WERI-Rb-1 (cell line): ENCODE data around the gene SLC39A5.

Source experiments
- DNase-seq: peaks from one replicate; pipeline ENCODE4 v3.0.0-alpha.2; 2020
- H3K27ac ChIP-seq: fragments of 250-450 bp; sonication (Bioruptor Pico); 2 replicates; pipeline ENCODE4 v1.5.1; 2020; ENCODE audit warnings: mild to moderate bottlenecking, moderate library complexity
- H3K27me3 ChIP-seq: fragments of 250-450 bp; sonication (Bioruptor Pico); 2 replicates; pipeline ENCODE4 v1.5.1; 2021; ENCODE audit warnings: mild to moderate bottlenecking, low read depth, moderate library complexity; ENCODE audit not compliant: insufficient read depth, severe bottlenecking
- H3K36me3 ChIP-seq: fragments of 250-450 bp; sonication (Bioruptor Pico); 2 replicates; pipeline ENCODE4 v1.5.1; 2020; ENCODE audit warnings: mild to moderate bottlenecking, moderate library complexity
- H3K4me3 ChIP-seq: 2 replicates; pipeline ENCODE4 v1.5.1; 2011; ENCODE audit warnings: low read depth, mild to moderate bottlenecking, control low read depth, low read length
- H3K9me3 ChIP-seq: fragments of 250-450 bp; sonication (Bioruptor Pico); 2 replicates; pipeline ENCODE4 v1.5.1; 2021; ENCODE audit warnings: mild to moderate bottlenecking, moderate library complexity; ENCODE audit not compliant: severe bottlenecking
- CTCF ChIP-seq: IDR thresholded peaks from 2 replicates; pipeline ENCODE4 v1.5.1; 2011; ENCODE audit warnings: low read depth, mild to moderate bottlenecking, control low read depth, inconsistent platforms, low read length

SLC39A5 gene

DNA sequence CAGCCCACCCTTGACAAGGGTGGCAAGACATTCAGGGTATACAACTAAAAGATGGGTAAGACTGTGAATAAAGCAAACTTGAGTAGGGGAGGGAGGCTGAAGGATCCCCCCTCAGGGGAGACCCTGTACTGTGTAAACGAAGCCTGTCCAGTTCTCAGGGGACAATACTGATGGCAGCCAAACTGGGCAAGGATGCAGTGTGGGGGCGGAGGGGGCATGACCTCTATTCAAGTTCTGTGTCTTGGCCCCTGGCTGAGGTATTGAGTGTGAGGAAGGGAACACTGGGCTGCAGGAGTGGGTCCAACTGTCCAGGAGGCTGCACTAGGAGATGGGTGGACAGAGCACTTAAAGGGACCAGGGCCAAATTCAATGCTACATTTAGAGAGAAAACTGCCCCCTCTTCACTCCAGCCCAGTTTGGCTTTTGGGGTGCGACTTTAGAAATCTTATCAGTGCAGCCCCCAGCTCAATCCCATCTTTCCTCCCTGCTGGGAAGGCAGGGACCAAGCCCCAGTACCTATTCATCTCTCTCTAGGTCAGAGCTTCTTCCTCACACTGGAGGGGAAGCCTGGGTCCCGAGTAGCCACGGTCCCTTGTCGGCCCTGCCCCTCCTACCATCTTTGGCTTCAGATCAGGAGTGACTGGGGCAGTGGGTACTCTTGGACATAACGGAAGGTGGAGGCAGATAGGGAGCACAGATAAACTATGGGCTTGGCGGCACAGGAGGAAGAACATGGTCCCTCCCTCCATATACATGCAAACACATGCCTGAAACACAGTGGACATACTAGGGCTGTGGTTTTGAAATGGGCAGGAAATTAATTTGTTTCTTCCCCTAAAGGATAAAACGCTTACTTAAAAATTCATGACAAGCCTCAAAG lies 11.8 kb downstream of the SLC39A5 start:
- no peak overlapping the region for H3K27ac ChIP-seq
- DNase-seq, result no peak

GRCh38 chr12:56242986-56243385 lies 13.1 kb downstream of the SLC39A5 start:
- Histone ChIP-seq H3K36me3 (peaks cover 73% of the 10 kb centered on the region), H3K27me3 (no peaks in the 10 kb centered on the region), H3K27ac (no peak overlapping the region), H3K9me3 (no peaks in the 10 kb centered on the region), H3K4me3 (no peak overlapping the region)
- no peak for DNase-seq
- TF ChIP-seq CTCF, result no peak

More for the DNA sequence above, 11.8 kb downstream of the SLC39A5 start:
- Histone ChIP-seq H3K36me3 (peaks cover 63% of the 10 kb centered on the region), H3K4me3 (no peak overlapping the region), H3K9me3 (no peaks in the 10 kb centered on the region), H3K27me3 (no peaks in the 10 kb centered on the region)
- TF ChIP-seq CTCF, result no peak

DNA sequence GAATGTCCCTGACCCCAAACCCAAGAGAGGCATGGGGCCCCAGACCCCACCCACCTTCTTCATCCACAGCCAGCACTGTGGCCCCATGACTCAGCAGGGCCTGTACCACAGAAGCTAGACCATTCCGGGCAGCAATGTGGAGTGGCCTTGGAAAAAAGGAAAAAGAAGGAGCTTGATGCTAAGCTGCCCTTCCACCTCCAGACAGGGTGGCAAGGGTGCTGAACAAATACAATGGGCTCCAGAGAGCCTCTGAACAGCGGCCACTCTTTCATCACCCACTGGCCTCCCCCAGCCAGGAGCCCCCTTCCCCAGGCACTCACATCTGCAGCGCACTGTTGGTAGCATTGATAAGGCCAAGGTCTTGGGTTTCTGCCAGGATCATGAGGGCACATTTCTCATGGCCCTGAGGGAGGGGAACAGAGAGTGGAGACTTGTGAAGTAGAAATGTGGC lies 13.9 kb downstream of the SLC39A5 start:
- H3K36me3 ChIP-seq, result peaks cover 79% of the 10 kb centered on the region
- no peak overlapping the region for H3K27ac ChIP-seq
- no peak overlapping the region for H3K4me3 ChIP-seq
- no peaks in the 10 kb centered on the region for H3K9me3 ChIP-seq
- H3K27me3 ChIP-seq, result no peaks in the 10 kb centered on the region
- no peak for TF ChIP-seq CTCF
- DNase-seq, result no peak

GRCh38 chr12:56244494-56244893 lies 14.6 kb downstream of the SLC39A5 start:
- H3K9me3 ChIP-seq, result no peaks in the 10 kb centered on the region
- no peak overlapping the region for H3K4me3 ChIP-seq
- TF ChIP-seq CTCF, result no peak
- DNase-seq, result no peak
- no peak overlapping the region for H3K27ac ChIP-seq
- H3K27me3 ChIP-seq, result no peaks in the 10 kb centered on the region
- peaks cover 82% of the 10 kb centered on the region for H3K36me3 ChIP-seq

GRCh38 chr12:56247923-56248322 lies 18.1 kb downstream of the SLC39A5 start:
- DNase-seq, result no peak
- peaks cover 84% of the 10 kb centered on the region for H3K36me3 ChIP-seq
- no peaks in the 10 kb centered on the region for H3K9me3 ChIP-seq
- no peak overlapping the region for H3K27ac ChIP-seq
- H3K4me3 ChIP-seq, result no peak overlapping the region
- H3K27me3 ChIP-seq, result no peaks in the 10 kb centered on the region
- no peak for TF ChIP-seq CTCF
